SK-N-SH treated with all-trans-retinoic acid at 6 μM for 48 hours (cell line): ENCODE measurements around the gene WFIKKN2.

Experiments
- ATAC-seq: fragments of 200-7000 bp; cut with Tn5 transposase; 3 replicates; pipeline ENCODE4 v1.9.1; 2020; ENCODE audit warnings: mild to moderate bottlenecking, moderate library complexity
- ARNTL ChIP-seq: fragments of 450-650 bp; formaldehyde crosslinking; IDR thresholded peaks from 2 replicates; pipeline ENCODE4 v1.5.0; 2020; ENCODE audit warnings: low read depth, mild to moderate bottlenecking, moderate library complexity, borderline replicate concordance
- BACH2 ChIP-seq: fragments of 250-450 bp; sonication (Bioruptor Pico); IDR thresholded peaks from 2 replicates; pipeline ENCODE4 v1.9.0; 2021; ENCODE audit warnings: mild to moderate bottlenecking, borderline replicate concordance
- CSDC2 ChIP-seq: fragments of 250-450 bp; sonication (Bioruptor Pico); IDR thresholded peaks from 2 replicates; pipeline ENCODE4 v1.5.0; 2020; ENCODE audit warnings: mild to moderate bottlenecking, moderate library complexity
- ESRRG ChIP-seq: fragments of 250-450 bp; sonication (Bioruptor Pico); IDR thresholded peaks from 2 replicates; pipeline ENCODE4 v1.6.1; 2021; ENCODE audit warnings: mild to moderate bottlenecking
- GLIS3 ChIP-seq: fragments of 250-450 bp; sonication (Bioruptor Pico); IDR thresholded peaks from 2 replicates; pipeline ENCODE4 v1.5.0; 2020; ENCODE audit warnings: mild to moderate bottlenecking, moderate library complexity
- ISL1 ChIP-seq: fragments of 250-450 bp; sonication (Bioruptor Pico); IDR thresholded peaks from 2 replicates; pipeline ENCODE4 v2.1.2; 2022; ENCODE audit warnings: mild to moderate bottlenecking, moderate library complexity
- OSR1 ChIP-seq: fragments of 250-450 bp; sonication (Bioruptor Pico); IDR thresholded peaks from 2 replicates; pipeline ENCODE4 v1.8.0; 2022; ENCODE audit warnings: moderate library complexity, mild to moderate bottlenecking, inconsistent platforms
- PPARA ChIP-seq: fragments of 250-450 bp; sonication (Bioruptor Pico); IDR thresholded peaks from 2 replicates; pipeline ENCODE4 v1.5.0; 2020; ENCODE audit warnings: mild to moderate bottlenecking, borderline replicate concordance
- RARB ChIP-seq: fragments of 250-450 bp; sonication (Bioruptor Pico); IDR thresholded peaks from 2 replicates; pipeline ENCODE4 v1.8.0; 2021; ENCODE audit warnings: mild to moderate bottlenecking, moderate library complexity
- TCF4 ChIP-seq: fragments of 250-450 bp; sonication (Bioruptor Pico); IDR thresholded peaks from 2 replicates; pipeline ENCODE4 v1.8.0; 2021; ENCODE audit warnings: mild to moderate bottlenecking, moderate library complexity, borderline replicate concordance
- TOX ChIP-seq: fragments of 250-450 bp; sonication (Bioruptor Pico); IDR thresholded peaks from 2 replicates; pipeline ENCODE4 v1.8.0; 2021; ENCODE audit warnings: mild to moderate bottlenecking, moderate library complexity, borderline replicate concordance
- ZC3H10 ChIP-seq: fragments of 250-450 bp; sonication (Bioruptor Pico); IDR thresholded peaks from 2 replicates; pipeline ENCODE4 v1.5.1; 2021; ENCODE audit warnings: mild to moderate bottlenecking, moderate library complexity
- ZFP3 ChIP-seq: fragments of 250-450 bp; sonication (Bioruptor Pico); IDR thresholded peaks from 2 replicates; pipeline ENCODE4 v1.5.0; 2020; ENCODE audit warnings: mild to moderate bottlenecking, moderate library complexity
- ZFP30 ChIP-seq: fragments of 450-650 bp; formaldehyde crosslinking; IDR thresholded peaks from 2 replicates; pipeline ENCODE4 v1.5.0; 2022; ENCODE audit warnings: mild to moderate bottlenecking, moderate library complexity
- ZNF565 ChIP-seq: fragments of 450-650 bp; formaldehyde crosslinking; conservative IDR thresholded peaks from 2 replicates; pipeline ENCODE4 v1.5.0; 2020; ENCODE audit warnings: low read depth, mild to moderate bottlenecking, moderate library complexity
- ZNF70 ChIP-seq: fragments of 450-650 bp; formaldehyde crosslinking; IDR thresholded peaks from 2 replicates; pipeline ENCODE4 v1.5.0; 2020; ENCODE audit warnings: mild to moderate bottlenecking, moderate library complexity
- ZNF8 ChIP-seq: fragments of 450-650 bp; formaldehyde crosslinking; IDR thresholded peaks from 2 replicates; pipeline ENCODE4 v1.5.0; 2020; ENCODE audit warnings: mild to moderate bottlenecking, moderate library complexity
- TF ChIP-seq, protein P1 (sequence below): fragments of 250-450 bp; sonication (Bioruptor Pico); IDR thresholded peaks from 2 replicates; pipeline ENCODE4 v1.8.0; 2021; ENCODE audit warnings: low read depth, mild to moderate bottlenecking, moderate library complexity, borderline replicate concordance
- TF ChIP-seq, protein P2 (sequence below): fragments of 250-450 bp; sonication (Bioruptor Pico); IDR thresholded peaks from 2 replicates; pipeline ENCODE4 v1.5.0; 2020; ENCODE audit warnings: mild to moderate bottlenecking, moderate library complexity
- TF ChIP-seq, protein P3 (sequence below): fragments of 250-450 bp; sonication (Bioruptor Pico); IDR thresholded peaks from 2 replicates; pipeline ENCODE4 v1.5.1; 2021; ENCODE audit warnings: mild to moderate bottlenecking, moderate library complexity
- TF ChIP-seq, protein P4 (sequence below): fragments of 250-450 bp; sonication (Bioruptor Pico); IDR thresholded peaks from 2 replicates; pipeline ENCODE4 v1.8.0; 2020; ENCODE audit warnings: mild to moderate bottlenecking, moderate library complexity, borderline replicate concordance
- TF ChIP-seq, protein P5 (sequence below): fragments of 250-450 bp; sonication (Bioruptor Pico); IDR thresholded peaks from 2 replicates; pipeline ENCODE4 v1.5.1; 2020; ENCODE audit warnings: low read depth, mild to moderate bottlenecking, moderate library complexity

WFIKKN2 gene

DNA sequence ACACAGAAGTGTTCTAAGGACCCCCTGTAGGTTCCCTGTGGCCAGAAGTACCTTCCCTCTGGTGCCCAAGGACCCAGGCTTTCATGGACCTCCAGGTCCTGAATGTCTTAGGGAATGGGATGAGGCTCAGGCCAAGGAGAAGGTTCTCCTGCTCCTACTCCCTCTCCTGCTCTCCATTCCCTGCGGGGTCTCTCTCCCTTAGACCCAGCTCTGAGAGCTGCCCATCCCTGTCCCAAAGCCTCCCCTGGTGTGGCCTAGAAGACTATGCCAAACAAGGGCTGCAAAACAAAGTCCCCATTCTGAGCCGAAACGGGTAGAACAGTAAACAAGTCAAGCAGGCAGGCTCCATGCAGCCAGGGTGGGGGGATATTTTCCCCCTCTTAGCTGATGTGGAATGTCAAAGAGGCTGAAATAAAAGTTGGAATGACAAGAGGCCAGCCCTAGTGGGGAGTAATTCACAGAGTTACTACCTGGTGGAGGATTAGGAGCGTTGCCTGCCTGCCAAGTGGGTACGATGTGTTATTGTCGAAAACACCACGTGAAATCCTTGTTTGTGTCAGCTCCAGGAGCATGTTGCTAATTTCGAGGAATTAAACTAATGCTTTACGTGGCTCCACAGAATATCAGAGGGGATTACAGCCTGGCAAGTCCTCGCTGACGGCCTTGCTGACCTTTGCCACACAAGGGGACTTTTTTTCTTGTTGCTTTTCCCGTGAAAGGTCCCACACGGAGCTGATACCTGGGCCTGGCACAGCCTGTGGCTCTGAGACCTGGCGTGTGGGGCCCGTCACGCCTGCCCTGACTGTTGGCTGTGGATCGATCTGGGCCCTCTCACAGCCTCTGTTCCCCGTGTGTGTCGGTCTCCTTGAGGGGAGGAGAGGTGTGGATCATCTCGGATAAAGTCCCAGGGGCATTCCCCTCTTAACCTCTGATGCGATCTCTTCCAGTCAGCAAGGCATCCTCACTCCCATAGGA lies 2.9 kb downstream of the WFIKKN2 start:
- no peak for TF ChIP-seq ZC3H10 (CRISPR knock-in tag)
- no peak for TF ChIP-seq ESRRG
- TF ChIP-seq ZFP30 (CRISPR knock-in tag) = no peak
- TF ChIP-seq GLIS3 = no peak
- TF ChIP-seq, protein P1, sequence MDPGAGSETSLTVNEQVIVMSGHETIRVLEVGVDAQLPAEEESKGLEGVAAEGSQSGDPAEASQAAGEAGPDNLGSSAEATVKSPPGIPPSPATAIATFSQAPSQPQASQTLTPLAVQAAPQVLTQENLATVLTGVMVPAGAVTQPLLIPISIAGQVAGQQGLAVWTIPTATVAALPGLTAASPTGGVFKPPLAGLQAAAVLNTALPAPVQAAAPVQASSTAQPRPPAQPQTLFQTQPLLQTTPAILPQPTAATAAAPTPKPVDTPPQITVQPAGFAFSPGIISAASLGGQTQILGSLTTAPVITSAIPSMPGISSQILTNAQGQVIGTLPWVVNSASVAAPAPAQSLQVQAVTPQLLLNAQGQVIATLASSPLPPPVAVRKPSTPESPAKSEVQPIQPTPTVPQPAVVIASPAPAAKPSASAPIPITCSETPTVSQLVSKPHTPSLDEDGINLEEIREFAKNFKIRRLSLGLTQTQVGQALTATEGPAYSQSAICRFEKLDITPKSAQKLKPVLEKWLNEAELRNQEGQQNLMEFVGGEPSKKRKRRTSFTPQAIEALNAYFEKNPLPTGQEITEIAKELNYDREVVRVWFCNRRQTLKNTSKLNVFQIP (CRISPR knock-in tag) = no peak
- TF ChIP-seq BACH2 (CRISPR knock-in tag) = no peak
- TF ChIP-seq ISL1 (CRISPR knock-in tag) = no peak
- TF ChIP-seq TCF4 = no peak
- TF ChIP-seq ZNF565 (CRISPR knock-in tag) = no peak
- no peak for TF ChIP-seq ZNF70 (CRISPR knock-in tag)
- TF ChIP-seq TOX (CRISPR knock-in tag) = no peak
- TF ChIP-seq, protein P2, sequence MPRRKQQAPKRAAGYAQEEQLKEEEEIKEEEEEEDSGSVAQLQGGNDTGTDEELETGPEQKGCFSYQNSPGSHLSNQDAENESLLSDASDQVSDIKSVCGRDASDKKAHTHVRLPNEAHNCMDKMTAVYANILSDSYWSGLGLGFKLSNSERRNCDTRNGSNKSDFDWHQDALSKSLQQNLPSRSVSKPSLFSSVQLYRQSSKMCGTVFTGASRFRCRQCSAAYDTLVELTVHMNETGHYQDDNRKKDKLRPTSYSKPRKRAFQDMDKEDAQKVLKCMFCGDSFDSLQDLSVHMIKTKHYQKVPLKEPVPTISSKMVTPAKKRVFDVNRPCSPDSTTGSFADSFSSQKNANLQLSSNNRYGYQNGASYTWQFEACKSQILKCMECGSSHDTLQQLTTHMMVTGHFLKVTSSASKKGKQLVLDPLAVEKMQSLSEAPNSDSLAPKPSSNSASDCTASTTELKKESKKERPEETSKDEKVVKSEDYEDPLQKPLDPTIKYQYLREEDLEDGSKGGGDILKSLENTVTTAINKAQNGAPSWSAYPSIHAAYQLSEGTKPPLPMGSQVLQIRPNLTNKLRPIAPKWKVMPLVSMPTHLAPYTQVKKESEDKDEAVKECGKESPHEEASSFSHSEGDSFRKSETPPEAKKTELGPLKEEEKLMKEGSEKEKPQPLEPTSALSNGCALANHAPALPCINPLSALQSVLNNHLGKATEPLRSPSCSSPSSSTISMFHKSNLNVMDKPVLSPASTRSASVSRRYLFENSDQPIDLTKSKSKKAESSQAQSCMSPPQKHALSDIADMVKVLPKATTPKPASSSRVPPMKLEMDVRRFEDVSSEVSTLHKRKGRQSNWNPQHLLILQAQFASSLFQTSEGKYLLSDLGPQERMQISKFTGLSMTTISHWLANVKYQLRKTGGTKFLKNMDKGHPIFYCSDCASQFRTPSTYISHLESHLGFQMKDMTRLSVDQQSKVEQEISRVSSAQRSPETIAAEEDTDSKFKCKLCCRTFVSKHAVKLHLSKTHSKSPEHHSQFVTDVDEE (CRISPR knock-in tag) = no peak
- TF ChIP-seq ZFP3 = no peak
- TF ChIP-seq CSDC2 (CRISPR knock-in tag) = no peak
- TF ChIP-seq OSR1 (CRISPR knock-in tag) = no peak
- no peak for TF ChIP-seq PPARA
- TF ChIP-seq, protein P3, sequence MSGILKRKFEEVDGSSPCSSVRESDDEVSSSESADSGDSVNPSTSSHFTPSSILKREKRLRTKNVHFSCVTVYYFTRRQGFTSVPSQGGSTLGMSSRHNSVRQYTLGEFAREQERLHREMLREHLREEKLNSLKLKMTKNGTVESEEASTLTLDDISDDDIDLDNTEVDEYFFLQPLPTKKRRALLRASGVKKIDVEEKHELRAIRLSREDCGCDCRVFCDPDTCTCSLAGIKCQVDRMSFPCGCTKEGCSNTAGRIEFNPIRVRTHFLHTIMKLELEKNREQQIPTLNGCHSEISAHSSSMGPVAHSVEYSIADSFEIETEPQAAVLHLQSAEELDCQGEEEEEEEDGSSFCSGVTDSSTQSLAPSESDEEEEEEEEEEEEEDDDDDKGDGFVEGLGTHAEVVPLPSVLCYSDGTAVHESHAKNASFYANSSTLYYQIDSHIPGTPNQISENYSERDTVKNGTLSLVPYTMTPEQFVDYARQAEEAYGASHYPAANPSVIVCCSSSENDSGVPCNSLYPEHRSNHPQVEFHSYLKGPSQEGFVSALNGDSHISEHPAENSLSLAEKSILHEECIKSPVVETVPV (CRISPR knock-in tag) = no peak
- TF ChIP-seq ARNTL (CRISPR knock-in tag) = no peak
- TF ChIP-seq, protein P4, sequence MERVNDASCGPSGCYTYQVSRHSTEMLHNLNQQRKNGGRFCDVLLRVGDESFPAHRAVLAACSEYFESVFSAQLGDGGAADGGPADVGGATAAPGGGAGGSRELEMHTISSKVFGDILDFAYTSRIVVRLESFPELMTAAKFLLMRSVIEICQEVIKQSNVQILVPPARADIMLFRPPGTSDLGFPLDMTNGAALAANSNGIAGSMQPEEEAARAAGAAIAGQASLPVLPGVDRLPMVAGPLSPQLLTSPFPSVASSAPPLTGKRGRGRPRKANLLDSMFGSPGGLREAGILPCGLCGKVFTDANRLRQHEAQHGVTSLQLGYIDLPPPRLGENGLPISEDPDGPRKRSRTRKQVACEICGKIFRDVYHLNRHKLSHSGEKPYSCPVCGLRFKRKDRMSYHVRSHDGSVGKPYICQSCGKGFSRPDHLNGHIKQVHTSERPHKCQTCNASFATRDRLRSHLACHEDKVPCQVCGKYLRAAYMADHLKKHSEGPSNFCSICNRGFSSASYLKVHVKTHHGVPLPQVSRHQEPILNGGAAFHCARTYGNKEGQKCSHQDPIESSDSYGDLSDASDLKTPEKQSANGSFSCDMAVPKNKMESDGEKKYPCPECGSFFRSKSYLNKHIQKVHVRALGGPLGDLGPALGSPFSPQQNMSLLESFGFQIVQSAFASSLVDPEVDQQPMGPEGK (CRISPR knock-in tag) = no peak
- ATAC-seq = no peak

DNA sequence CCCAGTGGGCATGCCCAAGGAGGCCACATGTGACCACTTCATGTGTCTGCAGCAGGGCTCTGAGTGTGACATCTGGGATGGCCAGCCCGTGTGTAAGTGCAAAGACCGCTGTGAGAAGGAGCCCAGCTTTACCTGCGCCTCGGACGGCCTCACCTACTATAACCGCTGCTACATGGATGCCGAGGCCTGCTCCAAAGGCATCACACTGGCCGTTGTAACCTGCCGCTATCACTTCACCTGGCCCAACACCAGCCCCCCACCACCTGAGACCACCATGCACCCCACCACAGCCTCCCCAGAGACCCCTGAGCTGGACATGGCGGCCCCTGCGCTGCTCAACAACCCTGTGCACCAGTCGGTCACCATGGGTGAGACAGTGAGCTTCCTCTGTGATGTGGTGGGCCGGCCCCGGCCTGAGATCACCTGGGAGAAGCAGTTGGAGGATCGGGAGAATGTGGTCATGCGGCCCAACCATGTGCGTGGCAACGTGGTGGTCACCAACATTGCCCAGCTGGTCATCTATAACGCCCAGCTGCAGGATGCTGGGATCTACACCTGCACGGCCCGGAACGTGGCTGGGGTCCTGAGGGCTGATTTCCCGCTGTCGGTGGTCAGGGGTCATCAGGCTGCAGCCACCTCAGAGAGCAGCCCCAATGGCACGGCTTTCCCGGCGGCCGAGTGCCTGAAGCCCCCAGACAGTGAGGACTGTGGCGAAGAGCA lies 4.4 kb downstream of the WFIKKN2 start:
- TF ChIP-seq ZNF70 (CRISPR knock-in tag) (no peak), BACH2 (CRISPR knock-in tag) (no peak), ZFP30 (CRISPR knock-in tag) (no peak), OSR1 (CRISPR knock-in tag) (no peak), ESRRG (no peak), TOX (CRISPR knock-in tag) (no peak), ZNF8 (CRISPR knock-in tag) (no peak), RARB (CRISPR knock-in tag) (no peak), GLIS3 (no peak), ARNTL (CRISPR knock-in tag) (no peak)
- TF ChIP-seq, protein P1 (CRISPR knock-in tag) = no peak
- TF ChIP-seq, protein P5, sequence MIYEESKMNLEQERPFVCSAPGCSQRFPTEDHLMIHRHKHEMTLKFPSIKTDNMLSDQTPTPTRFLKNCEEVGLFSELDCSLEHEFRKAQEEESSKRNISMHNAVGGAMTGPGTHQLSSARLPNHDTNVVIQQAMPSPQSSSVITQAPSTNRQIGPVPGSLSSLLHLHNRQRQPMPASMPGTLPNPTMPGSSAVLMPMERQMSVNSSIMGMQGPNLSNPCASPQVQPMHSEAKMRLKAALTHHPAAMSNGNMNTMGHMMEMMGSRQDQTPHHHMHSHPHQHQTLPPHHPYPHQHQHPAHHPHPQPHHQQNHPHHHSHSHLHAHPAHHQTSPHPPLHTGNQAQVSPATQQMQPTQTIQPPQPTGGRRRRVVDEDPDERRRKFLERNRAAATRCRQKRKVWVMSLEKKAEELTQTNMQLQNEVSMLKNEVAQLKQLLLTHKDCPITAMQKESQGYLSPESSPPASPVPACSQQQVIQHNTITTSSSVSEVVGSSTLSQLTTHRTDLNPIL = no peak
- no peak for ATAC-seq
